NK-92 (cell line): ENCODE data around the gene CCDC30.
"Not testable (repeated sequence)": the region's sequence is repeated elsewhere in the genome, so short reads cannot be mapped to it uniquely, and the experiment has no call there.

Source experiments
- DNase-seq: peaks from one replicate; lab custom pipeline; 2025; ENCODE audit not compliant: unreplicated experiment; lab: John Stamatoyannopoulos, UW

The CCDC30 gene

GRCh38 chr1:42450061-42450460 is 13.0 kb upstream of the CCDC30 start:
- DNase-seq: no peak

GRCh38 chr1:42453386-42453785 is 9.7 kb upstream of the CCDC30 start:
- no peak for DNase-seq

GRCh38 chr1:42454403-42454802 is 8.7 kb upstream of the CCDC30 start:
- DNase-seq: no peak

- DNase-seq: peak; percentile 67
Measured at GRCh38 chr1:42456010-42456753, 6.9 kb upstream of the CCDC30 start, which contains the start of the genes PPCS and ZMYND12. Gene PPCS (plus strand): TSS chr1:42456543. CDS start chr1:42456566, 23 bp downstream. Gene ZMYND12 (minus strand): TSS chr1:42456022. CDS start chr1:42455997, 25 bp downstream.

- DNase-seq: no peak
Measured at GRCh38 chr1:42456754-42457089, 6.4 kb upstream of the CCDC30 start.

- DNase-seq: no peak
Measured at GRCh38 chr1:42461196-42461595, 1.9 kb upstream of the CCDC30 start.

GRCh38 chr1:42463921-42464320 is 835 bp downstream of the CCDC30 start:
- DNase-seq: no peak

- no peak for DNase-seq
Measured at GRCh38 chr1:42466030-42466429, 2.9 kb downstream of the CCDC30 start.

- DNase-seq: no peak
Measured at GRCh38 chr1:42469727-42470126, 6.6 kb downstream of the CCDC30 start.

GRCh38 chr1:42476605-42477004 is 13.5 kb downstream of the CCDC30 start:
- DNase-seq: no peak

GRCh38 chr1:42477354-42477753 is 14.3 kb downstream of the CCDC30 start:
- DNase-seq: not testable (repeated sequence)

- DNase-seq: no peak
Measured at GRCh38 chr1:42477775-42478174, 14.7 kb downstream of the CCDC30 start.

- no peak for DNase-seq
Measured at GRCh38 chr1:42479621-42480020, 16.5 kb downstream of the CCDC30 start.

- no peak for DNase-seq
Measured at GRCh38 chr1:42480921-42481320, 17.8 kb downstream of the CCDC30 start.

- no peak for DNase-seq
Measured at GRCh38 chr1:42482635-42483153, 19.6 kb downstream of the CCDC30 start.

- no peak for DNase-seq
Measured at GRCh38 chr1:42484382-42484781, 21.3 kb downstream of the CCDC30 start.

GRCh38 chr1:42490237-42490636 is 27.2 kb downstream of the CCDC30 start:
- no peak for DNase-seq

GRCh38 chr1:42502031-42502430 is 38.9 kb downstream of the CCDC30 start:
- DNase-seq: not testable (repeated sequence)

- DNase-seq: no peak
Measured at GRCh38 chr1:42504535-42505128, 41.5 kb downstream of the CCDC30 start.

- DNase-seq: no peak
Measured at GRCh38 chr1:42506576-42506975, 43.5 kb downstream of the CCDC30 start.

GRCh38 chr1:42511581-42512155 is 48.6 kb downstream of the CCDC30 start:
- DNase-seq: not testable (repeated sequence)

GRCh38 chr1:42518908-42519307 is 55.8 kb downstream of the CCDC30 start:
- no peak for DNase-seq
